Measurements from ENCODE around the gene ZNF823.

ZNF823 gene

DNA sequence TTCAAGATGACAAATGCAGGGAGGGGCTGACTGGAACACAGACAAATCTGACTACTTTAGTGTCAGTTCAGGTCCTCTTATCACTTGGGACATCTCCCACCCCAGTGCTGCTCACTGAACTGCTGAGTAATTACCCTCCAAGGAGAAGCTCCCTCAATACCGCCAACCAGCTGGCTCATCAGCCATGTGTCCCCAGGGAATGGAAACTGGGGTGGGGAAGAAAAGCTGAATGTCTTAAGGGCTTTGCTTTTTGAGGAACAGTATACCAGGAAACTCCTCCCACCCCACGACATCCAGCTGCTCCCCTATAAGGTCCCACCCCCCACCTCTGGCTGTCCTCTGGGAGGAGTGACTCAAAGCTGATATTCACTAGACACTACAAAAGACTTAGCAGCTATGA lies 2.0 kb downstream of the ZNF823 start:
- no peak overlapping the region for H3K4me3 ChIP-seq (replicated peaks; ENCODE audit: insufficient read depth, low read length)
- TF ChIP-seq GABPA (IDR thresholded peaks at IDR 0.05; ENCODE audit: low read depth) (no peak), SPI1 (IDR thresholded peaks at IDR 0.05; ENCODE audit: borderline replicate concordance, low read depth) (no peak), POLR2AphosphoS5 (IDR thresholded peaks at IDR 0.05; ENCODE audit: low read depth) (no peak)
- TF ChIP-seq, protein P1, sequence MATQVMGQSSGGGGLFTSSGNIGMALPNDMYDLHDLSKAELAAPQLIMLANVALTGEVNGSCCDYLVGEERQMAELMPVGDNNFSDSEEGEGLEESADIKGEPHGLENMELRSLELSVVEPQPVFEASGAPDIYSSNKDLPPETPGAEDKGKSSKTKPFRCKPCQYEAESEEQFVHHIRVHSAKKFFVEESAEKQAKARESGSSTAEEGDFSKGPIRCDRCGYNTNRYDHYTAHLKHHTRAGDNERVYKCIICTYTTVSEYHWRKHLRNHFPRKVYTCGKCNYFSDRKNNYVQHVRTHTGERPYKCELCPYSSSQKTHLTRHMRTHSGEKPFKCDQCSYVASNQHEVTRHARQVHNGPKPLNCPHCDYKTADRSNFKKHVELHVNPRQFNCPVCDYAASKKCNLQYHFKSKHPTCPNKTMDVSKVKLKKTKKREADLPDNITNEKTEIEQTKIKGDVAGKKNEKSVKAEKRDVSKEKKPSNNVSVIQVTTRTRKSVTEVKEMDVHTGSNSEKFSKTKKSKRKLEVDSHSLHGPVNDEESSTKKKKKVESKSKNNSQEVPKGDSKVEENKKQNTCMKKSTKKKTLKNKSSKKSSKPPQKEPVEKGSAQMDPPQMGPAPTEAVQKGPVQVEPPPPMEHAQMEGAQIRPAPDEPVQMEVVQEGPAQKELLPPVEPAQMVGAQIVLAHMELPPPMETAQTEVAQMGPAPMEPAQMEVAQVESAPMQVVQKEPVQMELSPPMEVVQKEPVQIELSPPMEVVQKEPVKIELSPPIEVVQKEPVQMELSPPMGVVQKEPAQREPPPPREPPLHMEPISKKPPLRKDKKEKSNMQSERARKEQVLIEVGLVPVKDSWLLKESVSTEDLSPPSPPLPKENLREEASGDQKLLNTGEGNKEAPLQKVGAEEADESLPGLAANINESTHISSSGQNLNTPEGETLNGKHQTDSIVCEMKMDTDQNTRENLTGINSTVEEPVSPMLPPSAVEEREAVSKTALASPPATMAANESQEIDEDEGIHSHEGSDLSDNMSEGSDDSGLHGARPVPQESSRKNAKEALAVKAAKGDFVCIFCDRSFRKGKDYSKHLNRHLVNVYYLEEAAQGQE (IDR thresholded peaks at IDR 0.05; ENCODE audit: insufficient replicate concordance, low read depth) = no peak
- TF ChIP-seq, protein P2, sequence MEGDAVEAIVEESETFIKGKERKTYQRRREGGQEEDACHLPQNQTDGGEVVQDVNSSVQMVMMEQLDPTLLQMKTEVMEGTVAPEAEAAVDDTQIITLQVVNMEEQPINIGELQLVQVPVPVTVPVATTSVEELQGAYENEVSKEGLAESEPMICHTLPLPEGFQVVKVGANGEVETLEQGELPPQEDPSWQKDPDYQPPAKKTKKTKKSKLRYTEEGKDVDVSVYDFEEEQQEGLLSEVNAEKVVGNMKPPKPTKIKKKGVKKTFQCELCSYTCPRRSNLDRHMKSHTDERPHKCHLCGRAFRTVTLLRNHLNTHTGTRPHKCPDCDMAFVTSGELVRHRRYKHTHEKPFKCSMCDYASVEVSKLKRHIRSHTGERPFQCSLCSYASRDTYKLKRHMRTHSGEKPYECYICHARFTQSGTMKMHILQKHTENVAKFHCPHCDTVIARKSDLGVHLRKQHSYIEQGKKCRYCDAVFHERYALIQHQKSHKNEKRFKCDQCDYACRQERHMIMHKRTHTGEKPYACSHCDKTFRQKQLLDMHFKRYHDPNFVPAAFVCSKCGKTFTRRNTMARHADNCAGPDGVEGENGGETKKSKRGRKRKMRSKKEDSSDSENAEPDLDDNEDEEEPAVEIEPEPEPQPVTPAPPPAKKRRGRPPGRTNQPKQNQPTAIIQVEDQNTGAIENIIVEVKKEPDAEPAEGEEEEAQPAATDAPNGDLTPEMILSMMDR (IDR thresholded peaks at IDR 0.05; ENCODE audit: insufficient read depth, low read length) = no peak
- no peak overlapping the region for H3K27ac ChIP-seq (replicated peaks)
- DNase-seq (ENCODE audit: low read depth in 1 of 2, low spot score in 1 of 2) = peak in 1 of 2 experiments; percentile 53
- H3K27me3 ChIP-seq (ENCODE audit: insufficient read depth, poor library complexity, severe bottlenecking) = no peaks in the 10 kb centered on the region

DNA sequence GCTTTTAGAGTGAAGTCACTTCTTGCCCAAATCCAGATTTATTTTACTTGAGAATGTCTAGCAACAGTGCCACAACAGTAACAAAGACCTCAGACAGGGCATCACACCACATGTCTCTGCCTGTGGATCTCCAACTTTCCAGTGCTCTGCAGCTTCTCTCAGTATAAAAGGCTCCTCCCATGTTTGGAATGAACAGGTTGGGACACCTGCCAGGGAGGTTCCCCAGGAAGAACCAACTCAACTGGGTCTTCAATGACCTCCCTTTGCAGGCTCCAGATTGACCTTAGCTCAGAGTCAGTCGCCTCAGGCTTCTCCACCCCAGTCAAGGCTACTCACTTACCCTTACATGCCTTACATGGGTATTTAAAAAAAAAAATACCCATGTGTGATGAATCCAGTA lies 3.4 kb downstream of the ZNF823 start:
- no peak overlapping the region for H3K27ac ChIP-seq (replicated peaks)
- H3K4me3 ChIP-seq (replicated peaks; ENCODE audit: insufficient read depth, low read length) = no peak overlapping the region
- TF ChIP-seq GABPA (IDR thresholded peaks at IDR 0.05; ENCODE audit: low read depth) = no peak
- TF ChIP-seq, protein P1 (IDR thresholded peaks at IDR 0.05; ENCODE audit: insufficient replicate concordance, low read depth) = no peak
- no peak for TF ChIP-seq SPI1 (IDR thresholded peaks at IDR 0.05; ENCODE audit: borderline replicate concordance, low read depth)
- TF ChIP-seq, protein P2 (IDR thresholded peaks at IDR 0.05; ENCODE audit: insufficient read depth, low read length) = no peak
- TF ChIP-seq POLR2AphosphoS5 (IDR thresholded peaks at IDR 0.05; ENCODE audit: low read depth) = no peak
- no peak for DNase-seq (ENCODE audit: low read depth in 1 of 2, low spot score in 1 of 2)
- no peaks in the 10 kb centered on the region for H3K27me3 ChIP-seq (ENCODE audit: insufficient read depth, poor library complexity, severe bottlenecking)

DNA sequence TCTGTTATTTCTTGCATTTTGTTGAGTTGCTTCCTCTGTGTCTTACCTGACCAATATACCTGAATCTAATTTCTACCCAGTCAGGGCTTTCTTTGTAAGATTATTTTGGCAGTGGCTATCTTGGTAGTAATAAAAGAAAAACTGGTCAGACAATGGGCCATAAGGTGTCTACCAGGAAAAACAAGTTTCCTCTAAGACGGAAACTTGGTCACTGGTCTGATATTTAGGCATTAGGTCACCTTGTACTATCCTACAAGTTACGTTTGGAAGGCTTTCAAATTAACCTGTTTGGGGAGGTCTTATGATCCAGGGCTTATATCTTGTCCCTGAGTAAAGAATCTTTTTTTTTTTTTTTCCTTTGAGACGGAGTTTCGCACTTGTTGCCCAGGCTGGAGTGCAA lies 9.2 kb downstream of the ZNF823 start:
- no peak overlapping the region for H3K27ac ChIP-seq (replicated peaks)
- DNase-seq (ENCODE audit: low read depth in 1 of 2, low spot score in 1 of 2) = no peak
- no peak overlapping the region for H3K4me3 ChIP-seq (replicated peaks; ENCODE audit: insufficient read depth, low read length)

More for the DNA sequence above, 9.2 kb downstream of the ZNF823 start:
- no peaks in the 10 kb centered on the region for H3K27me3 ChIP-seq (ENCODE audit: insufficient read depth, poor library complexity, severe bottlenecking)
- TF ChIP-seq GABPA (IDR thresholded peaks at IDR 0.05; ENCODE audit: low read depth) (no peak), POLR2AphosphoS5 (IDR thresholded peaks at IDR 0.05; ENCODE audit: low read depth) (no peak), SPI1 (IDR thresholded peaks at IDR 0.05; ENCODE audit: borderline replicate concordance, low read depth) (no peak)
- TF ChIP-seq, protein P2 (IDR thresholded peaks at IDR 0.05; ENCODE audit: insufficient read depth, low read length) = no peak
- TF ChIP-seq, protein P1 (IDR thresholded peaks at IDR 0.05; ENCODE audit: insufficient replicate concordance, low read depth) = no peak

Measured in HL-60 (cell line).